ENCODE measurements around the gene PA2G4. TPM values are rescaled to one million over a fixed set of nuclear protein-coding genes. Genes with fewer than 3 reads are reported as not detected.

The PA2G4 gene
- total and polyA plus RNA-seq, 12 donors = 64.3 to 148 (median 74.4) TPM

DNA sequence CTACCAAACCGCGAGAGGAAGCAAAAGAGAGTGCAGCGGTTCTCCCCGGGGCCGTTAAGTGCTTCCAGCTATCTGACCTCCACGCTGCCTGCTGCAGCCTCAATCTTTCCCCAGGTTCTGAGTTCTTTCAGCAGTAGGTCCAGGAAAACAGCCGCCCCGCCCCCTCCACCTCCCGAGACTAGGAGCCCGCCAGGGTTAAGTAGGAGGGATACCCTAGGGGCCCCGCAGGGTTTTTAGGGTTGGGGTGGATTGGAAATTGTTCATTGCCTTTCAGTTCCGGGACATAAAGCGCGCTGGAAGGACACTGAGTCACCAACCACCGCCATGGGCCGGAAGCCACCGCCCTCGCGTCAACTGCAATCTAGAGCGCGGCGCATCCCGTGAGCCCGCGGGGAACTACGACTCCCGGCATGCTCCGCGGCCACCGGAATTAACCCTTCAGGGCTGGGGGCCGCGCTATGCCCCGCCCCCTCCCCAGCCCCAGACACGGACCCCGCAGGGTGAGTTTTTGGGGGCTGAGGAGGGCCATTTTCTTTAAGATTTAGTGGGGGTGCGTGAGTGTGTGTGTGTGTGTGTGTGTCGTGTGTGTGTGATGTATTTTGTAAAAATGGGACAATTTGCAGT, 47.9 kb downstream of the PA2G4 start, which contains the start of gene MYL6B:
MYL6B (plus strand) TSS at position 456 of the 624 bp plus-strand sequence. CDS start 1,332 bp downstream, outside the sequence.
- peak; percentile 93 to 98 (median 96) for ATAC-seq
- Histone ChIP-seq H3K27me3 (no peaks in the 10 kb centered on the region), H3K9me3 (no peaks in the 10 kb centered on the region), H3K4me1 (peaks cover 3 to 41% (median 35%) of the 10 kb centered on the region in 9 donors), H3K4me3 (peak within 1 kb of the TSS; percentile 38 to 85 (median 69)), H3K27ac (peak within 1 kb of the TSS; percentile 89 to 97 (median 93)), H3K36me3 (peaks cover 0 to 16% (median 0%) of the 10 kb centered on the region in 9 donors)
- intact Hi-C loops (cut with DNase I) = loop anchor here in 1 of 10 donors (2.0 kb wide), 1 partner anchor 37 kb away; the partner anchor contains the start of gene SMARCC2
- peak; percentile 93 to 94 for DNase-seq
- 0% methylated on average over 37 of the region's 37 CpGs for WGBS, 2 donors
- TF ChIP-seq, protein P1, sequence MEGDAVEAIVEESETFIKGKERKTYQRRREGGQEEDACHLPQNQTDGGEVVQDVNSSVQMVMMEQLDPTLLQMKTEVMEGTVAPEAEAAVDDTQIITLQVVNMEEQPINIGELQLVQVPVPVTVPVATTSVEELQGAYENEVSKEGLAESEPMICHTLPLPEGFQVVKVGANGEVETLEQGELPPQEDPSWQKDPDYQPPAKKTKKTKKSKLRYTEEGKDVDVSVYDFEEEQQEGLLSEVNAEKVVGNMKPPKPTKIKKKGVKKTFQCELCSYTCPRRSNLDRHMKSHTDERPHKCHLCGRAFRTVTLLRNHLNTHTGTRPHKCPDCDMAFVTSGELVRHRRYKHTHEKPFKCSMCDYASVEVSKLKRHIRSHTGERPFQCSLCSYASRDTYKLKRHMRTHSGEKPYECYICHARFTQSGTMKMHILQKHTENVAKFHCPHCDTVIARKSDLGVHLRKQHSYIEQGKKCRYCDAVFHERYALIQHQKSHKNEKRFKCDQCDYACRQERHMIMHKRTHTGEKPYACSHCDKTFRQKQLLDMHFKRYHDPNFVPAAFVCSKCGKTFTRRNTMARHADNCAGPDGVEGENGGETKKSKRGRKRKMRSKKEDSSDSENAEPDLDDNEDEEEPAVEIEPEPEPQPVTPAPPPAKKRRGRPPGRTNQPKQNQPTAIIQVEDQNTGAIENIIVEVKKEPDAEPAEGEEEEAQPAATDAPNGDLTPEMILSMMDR (IDR thresholded peaks at IDR 0.05) = no peak

DNA sequence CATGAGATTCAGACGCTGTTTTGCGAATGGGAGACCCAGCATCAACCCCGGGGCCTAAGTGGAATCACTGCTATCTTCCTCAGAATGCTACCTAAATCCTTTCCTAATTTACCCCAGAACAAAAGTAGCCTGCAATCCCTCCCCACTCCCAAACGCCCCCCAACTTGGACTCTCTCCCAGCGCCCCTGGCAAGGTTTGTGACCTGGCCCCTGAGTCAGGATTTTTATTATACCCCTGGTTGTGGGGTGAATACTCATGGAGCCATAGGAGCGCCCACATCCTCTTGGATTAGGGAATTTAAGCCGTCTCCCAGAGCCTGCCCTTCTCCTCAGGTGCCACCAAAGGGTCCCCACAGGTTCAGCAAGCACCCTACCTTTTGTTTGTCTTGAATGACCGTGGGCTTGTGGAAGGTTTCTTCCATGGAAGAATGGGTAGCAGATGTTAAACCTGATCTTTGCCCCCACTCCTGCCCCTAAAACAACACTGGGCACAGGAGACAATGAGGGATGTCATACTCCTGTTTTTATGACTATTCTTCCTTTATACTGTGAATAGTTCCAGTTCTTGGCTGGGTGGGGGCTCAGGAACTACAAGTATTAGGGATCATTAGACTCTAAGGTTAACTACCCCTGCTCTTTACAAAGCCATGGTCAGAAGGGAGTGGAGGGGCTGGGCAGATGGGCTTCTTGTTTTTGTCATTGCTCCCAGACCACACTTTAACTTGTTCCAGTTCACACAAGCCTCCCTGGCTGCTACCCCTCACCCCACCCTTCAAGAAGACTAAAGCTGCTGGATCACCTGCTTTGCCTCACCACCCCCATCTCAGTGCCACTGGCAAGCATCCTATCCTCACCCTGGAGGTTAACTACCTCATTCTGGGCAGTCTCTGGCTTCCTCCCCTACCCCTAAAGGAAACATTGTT, 48.7 kb downstream of the PA2G4 start:
- ATAC-seq = no peak
- Histone ChIP-seq H3K36me3 (peaks cover 0 to 16% (median 0%) of the 10 kb centered on the region in 9 donors), H3K4me3 (peak overlapping the region in 9 of 10 donors; percentile 52 to 85 (median 70)), H3K9me3 (no peaks in the 10 kb centered on the region), H3K27me3 (no peaks in the 10 kb centered on the region), H3K27ac (peak overlapping the region in 9 of 10 donors; percentile 89 to 97 (median 93)), H3K4me1 (peaks cover 6 to 40% (median 35%) of the 10 kb centered on the region in 9 donors)
- TF ChIP-seq, protein P1 (IDR thresholded peaks at IDR 0.05) = no peak
- DNase-seq = no peak
- WGBS, 2 donors = 13 to 16% methylated on average over 8 of the region's 8 CpGs
- intact Hi-C loops (cut with DNase I) = loop anchor here in 1 of 10 donors (2.0 kb wide), 1 partner anchor 36 kb away; the partner anchor contains the start of gene SMARCC2

DNA sequence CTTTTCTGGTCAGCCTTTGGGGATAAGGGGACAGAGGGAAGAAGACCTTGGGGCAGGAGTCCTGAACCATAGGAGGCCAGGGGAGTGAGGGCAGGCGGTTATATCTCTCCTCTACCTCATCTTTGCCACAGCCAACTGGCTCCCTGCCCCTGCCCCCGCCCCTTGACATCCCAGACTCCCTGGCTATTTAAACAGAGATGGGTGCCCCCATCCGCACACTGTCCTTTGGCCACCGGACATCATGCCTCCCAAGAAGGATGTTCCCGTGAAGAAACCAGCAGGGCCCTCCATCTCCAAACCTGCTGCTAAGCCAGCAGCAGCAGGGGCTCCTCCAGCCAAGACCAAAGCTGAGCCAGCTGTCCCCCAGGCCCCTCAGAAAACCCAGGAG, 49.3 kb downstream of the PA2G4 start:
- DNase-seq (no peak), ATAC-seq (no peak)
- Histone ChIP-seq H3K4me3 (no peak overlapping the region), H3K27ac (no peak overlapping the region), H3K9me3 (no peaks in the 10 kb centered on the region), H3K4me1 (peaks cover 6 to 40% (median 35%) of the 10 kb centered on the region in 9 donors), H3K36me3 (peaks cover 0 to 16% (median 0%) of the 10 kb centered on the region in 9 donors), H3K27me3 (no peaks in the 10 kb centered on the region)
- TF ChIP-seq, protein P1 (IDR thresholded peaks at IDR 0.05) = no peak
- intact Hi-C loops (cut with DNase I) = loop anchor here in 1 of 10 donors (2.0 kb wide), 1 partner anchor 35 kb away; the partner anchor contains the start of gene SMARCC2
- 80 to 82% methylated on average over 5 of the region's 5 CpGs for WGBS, 2 donors

DNA sequence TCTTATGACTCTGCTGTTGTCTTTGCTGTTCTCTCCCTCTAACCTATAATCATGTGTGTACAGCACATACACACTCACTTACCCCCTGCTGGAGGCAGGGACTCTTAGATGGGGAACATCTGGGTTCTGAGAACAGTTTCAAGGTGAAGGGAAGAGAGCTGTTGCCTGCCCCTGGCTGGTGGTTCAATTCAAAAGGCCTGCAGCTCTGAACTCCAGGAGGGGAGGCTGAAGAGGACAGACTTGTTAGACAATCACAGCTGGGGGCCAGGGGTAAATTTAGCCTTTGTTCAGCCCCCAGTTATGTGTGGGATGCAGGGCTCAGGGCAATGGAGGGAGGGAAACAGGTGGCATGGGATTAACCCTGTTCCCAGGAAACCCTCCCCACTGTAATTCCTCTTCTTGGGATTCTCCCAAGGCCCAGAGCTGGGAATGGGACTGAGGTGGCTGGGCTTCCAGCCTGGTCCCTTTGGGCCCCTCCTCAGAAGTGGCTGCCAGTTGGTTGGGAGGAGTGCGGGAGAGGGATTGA, 50.0 kb downstream of the PA2G4 start:
- DNase-seq = no peak
- intact Hi-C loops (cut with DNase I) = no loop called here
- peaks cover 6 to 41% (median 36%) of the 10 kb centered on the region in 9 donors for H3K4me1 ChIP-seq
- no peak overlapping the region for H3K4me3 ChIP-seq
- H3K27ac ChIP-seq = no peak overlapping the region
- WGBS, 2 donors = 89 to 100% methylated on average over 1 of the region's 1 CpG
- H3K9me3 ChIP-seq = no peaks in the 10 kb centered on the region
- H3K27me3 ChIP-seq = no peaks in the 10 kb centered on the region
- ATAC-seq = no peak
- TF ChIP-seq, protein P1 (IDR thresholded peaks at IDR 0.05) = no peak
- H3K36me3 ChIP-seq = peaks cover 0 to 16% (median under 1%) of the 10 kb centered on the region in 9 donors

All from heart right ventricle (tissue), 16 donors.